ENCODE measurements around the gene DAB2. TPM values are rescaled to one million over a fixed set of nuclear protein-coding genes. Genes with fewer than 3 reads are reported as not detected.

Gene DAB2
- total and polyA plus RNA-seq, 2 of the 8 experiments (the other 6 are each of a cell fraction or from before 2014, with no cell fraction given), result 2.6 to 4.9 TPM

GRCh38 chr5:39353717-39354399 is 70.9 kb downstream of the DAB2 start:
- no peaks in the 10 kb centered on the region for H3K79me1 ChIP-seq (ENCODE audit: low read depth, low read length)
- no peak for FAIRE-seq
- CTCF ChIA-PET (ENCODE audit: partially characterized antibody), result interaction anchor here (0.8 to 1.4 kb wide), 3 partner anchors 136 to 249 kb away, joined by 3 to 4 read pairs (median 3); no protein-coding TSS in a partner anchor
- no peak for TF ChIP-seq CBX8 (IDR thresholded peaks at IDR 0.05; ENCODE audit: borderline replicate concordance, low read depth, low read length)
- TF ChIP-seq RBBP5 (IDR thresholded peaks at IDR 0.05; ENCODE audit: borderline replicate concordance, low read depth, low read length), result no peak
- TF ChIP-seq GABPA (IDR thresholded peaks at IDR 0.05; ENCODE audit: borderline replicate concordance, insufficient read depth, low read length), result no peak
- TF ChIP-seq MAX (IDR thresholded peaks at IDR 0.05), result no peak
- TF ChIP-seq NRF1 (IDR thresholded peaks at IDR 0.05; ENCODE audit: low read depth, low read length), result no peak
- TF ChIP-seq KDM4A (IDR thresholded peaks at IDR 0.05; ENCODE audit: low read depth, low read length, severe bottlenecking), result no peak

More at GRCh38 chr5:39353717-39354399, 70.9 kb downstream of the DAB2 start:
- no peak for DNase-seq (ENCODE audit: low read depth in 1 of 2, low spot score in 2 of 2)
- no peaks in the 10 kb centered on the region for H3K27me3 ChIP-seq (replicated peaks in 1 of 4; ENCODE audit: control insufficient read depth in 3 of 4, extremely low read depth in 1 of 4, insufficient read depth in 3 of 4, low read length in 3 of 4)
- no peaks in the 10 kb centered on the region for H3K4me1 ChIP-seq (replicated peaks in 1 of 4; ENCODE audit: control insufficient read depth in 3 of 4, insufficient read depth in 4 of 4, low read length in 3 of 4)
- H2BK20ac ChIP-seq (ENCODE audit: low read length), result no peak overlapping the region
- 76% methylated on average over 1 of the region's 1 CpG; no CpG with 5 or more reads in 1 of the 2 experiments for WGBS, 2 experiments (ENCODE audit: extremely low coverage in 1 of 2, insufficient coverage in 1 of 2, insufficient read length in 1 of 2, insufficient replicate concordance in 2 of 2, low coverage in 1 of 2, low lambda C conversion rate in 2 of 2, missing lambda C conversion rate in 1 of 2)
- no peak overlapping the region for H2BK12ac ChIP-seq (ENCODE audit: low read depth, low read length)
- H3K9ac ChIP-seq (replicated peaks in 1 of 4; ENCODE audit: extremely low read depth in 1 of 4, low read depth in 3 of 4, low read length in 3 of 4), result no peak overlapping the region
- H3K4me3 ChIP-seq (ENCODE audit: extremely low read depth in 1 of 4, insufficient read depth in 2 of 4, low read depth in 3 of 4, low read length in 4 of 4), result no peak overlapping the region
- H2AK5ac ChIP-seq (ENCODE audit: low read depth, low read length), result no peak overlapping the region
- H3K14ac ChIP-seq (ENCODE audit: insufficient read length), result no peak overlapping the region
- no peak overlapping the region for H2BK120ac ChIP-seq (replicated peaks; ENCODE audit: low read depth, low read length)
- no peak overlapping the region for H3K4ac ChIP-seq (replicated peaks; ENCODE audit: insufficient read length, low read depth, low read length)
- H3K18ac ChIP-seq (ENCODE audit: extremely low read depth, low read length), result no peak overlapping the region
- no peaks in the 10 kb centered on the region for H3K79me2 ChIP-seq (ENCODE audit: control insufficient read depth in 1 of 2, insufficient read depth in 2 of 2, low read length in 2 of 2)
- no peaks in the 10 kb centered on the region for H4K20me1 ChIP-seq (replicated peaks in 1 of 2; ENCODE audit: control insufficient read depth in 1 of 2, insufficient read depth in 2 of 2, low read length in 2 of 2)
- H3K56ac ChIP-seq (replicated peaks; ENCODE audit: insufficient read length, low read depth, low read length), result no peak overlapping the region
- POLR2A ChIA-PET (ENCODE audit: partially characterized antibody), result no interaction called here
- no peak overlapping the region for H2BK15ac ChIP-seq (ENCODE audit: low read length)
- no peak overlapping the region for H3K23ac ChIP-seq (ENCODE audit: insufficient read length)
- H3K23me2 ChIP-seq (ENCODE audit: low read depth, low read length), result no peaks in the 10 kb centered on the region
- no peak overlapping the region for H2BK5ac ChIP-seq (ENCODE audit: low read depth, low read length)
- H3K4me2 ChIP-seq (ENCODE audit: insufficient read depth in 1 of 2, low read depth in 2 of 2, low read length in 2 of 2), result no peak overlapping the region
- no peaks in the 10 kb centered on the region for H3K36me3 ChIP-seq (ENCODE audit: control insufficient read depth in 2 of 4, insufficient read depth in 4 of 4, low read length in 3 of 4)
- no peak overlapping the region for H4K5ac ChIP-seq (ENCODE audit: insufficient read length, low read depth, low read length)
- no peak overlapping the region for H2AFZ ChIP-seq (ENCODE audit: low read length)
- H3K9me3 ChIP-seq (ENCODE audit: insufficient read depth in 2 of 2, low read depth in 1 of 2, low read length in 1 of 2), result peaks cover 14 to 16% of the 10 kb centered on the region in 2 experiments; a peak in 3 of 4 replicates
- no peak overlapping the region for H3K27ac ChIP-seq (ENCODE audit: low read depth, low read length)
- no peak overlapping the region for H4K91ac ChIP-seq (replicated peaks; ENCODE audit: insufficient read length, low read length)
- no peak overlapping the region for H4K8ac ChIP-seq (ENCODE audit: extremely low read depth, insufficient read depth, low read length)
